ENCODE results near the gene RBM28.
"Not testable (repeated sequence)": the region's sequence is repeated elsewhere in the genome, so short reads cannot be mapped to it uniquely, and the experiment has no call there.

Gene RBM28

GRCh38 chr7:128280451-128280850 is 63.3 kb downstream of the RBM28 start:
- DNase-seq = not testable (repeated sequence)

GRCh38 chr7:128279124-128279713 is 64.5 kb downstream of the RBM28 start:
- DNase-seq = no peak

GRCh38 chr7:128278366-128278765 is 65.3 kb downstream of the RBM28 start:
- no peak for DNase-seq

GRCh38 chr7:128275681-128276080 is 68.0 kb downstream of the RBM28 start:
- no peak for DNase-seq

- no peak for DNase-seq
These were observed 68.7 kb downstream of the RBM28 start for GRCh38 chr7:128274884-128275603.

GRCh38 chr7:128274246-128274883 is 69.3 kb downstream of the RBM28 start:
- no peak for DNase-seq

- DNase-seq = no peak
These were observed 71.7 kb downstream of the RBM28 start for GRCh38 chr7:128271942-128272481.

- DNase-seq = no peak
These were observed 72.2 kb downstream of the RBM28 start for GRCh38 chr7:128271471-128271941.

- DNase-seq = no peak
These were observed 72.9 kb downstream of the RBM28 start for GRCh38 chr7:128270826-128271272.

- DNase-seq = no peak
These were observed 75.5 kb downstream of the RBM28 start for GRCh38 chr7:128268233-128268632.

GRCh38 chr7:128267595-128267924 is 76.1 kb downstream of the RBM28 start:
- no peak for DNase-seq

GRCh38 chr7:128266883-128267594 is 76.7 kb downstream of the RBM28 start:
- DNase-seq = no peak

GRCh38 chr7:128266529-128266882 is 77.2 kb downstream of the RBM28 start:
- no peak for DNase-seq

GRCh38 chr7:128265906-128266300 is 77.8 kb downstream of the RBM28 start:
- no peak for DNase-seq

GRCh38 chr7:128265156-128265905 is 78.4 kb downstream of the RBM28 start:
- DNase-seq = no peak

GRCh38 chr7:128264477-128264876 is 79.2 kb downstream of the RBM28 start:
- no peak for DNase-seq

GRCh38 chr7:128263420-128263819 is 80.3 kb downstream of the RBM28 start:
- no peak for DNase-seq

GRCh38 chr7:128262273-128263028 is 81.3 kb downstream of the RBM28 start:
- no peak for DNase-seq

- DNase-seq = no peak
These were observed 83.5 kb downstream of the RBM28 start for GRCh38 chr7:128260069-128260795.

GRCh38 chr7:128259131-128260061 is 84.3 kb downstream of the RBM28 start:
- DNase-seq = no peak

Measured in NCI-H1048 (cell line).